Duodenal mucosa (tissue), 2 donors: ENCODE measurements around the gene ARHGAP9.
A peak's percentile ranks its signal among the peaks of the same experiment; 100 is the strongest.
"Not testable (repeated sequence)": the region's sequence is repeated elsewhere in the genome, so short reads cannot be mapped to it uniquely, and the experiment has no call there.

Experiments
- H3K27ac ChIP-seq: one replicate; pipeline ENCODE4 v1.7.0; 2013; ENCODE audit warnings: low read depth, low read length
- H3K27me3 ChIP-seq, 2 donors: one replicate each; pipeline ENCODE4 v1.7.0; 2013; ENCODE audit warnings: low read length in 2 of 2, control low read depth in 1 of 2; ENCODE audit not compliant: insufficient read depth in 2 of 2, control insufficient read depth in 1 of 2
- H3K36me3 ChIP-seq, 2 donors: one replicate each; pipeline ENCODE4 v1.7.0; 2013; ENCODE audit warnings: low read length in 2 of 2, control low read depth in 1 of 2; ENCODE audit not compliant: insufficient read depth in 2 of 2, control insufficient read depth in 1 of 2
- H3K4me1 ChIP-seq, 2 donors: one replicate each; pipeline ENCODE4 v1.7.0; 2013; ENCODE audit warnings: low read length in 2 of 2, control low read depth in 1 of 2; ENCODE audit not compliant: insufficient read depth in 2 of 2, control insufficient read depth in 1 of 2
- H3K4me3 ChIP-seq, 2 donors: one replicate each; pipeline ENCODE4 v1.7.0; 2013; ENCODE audit warnings: low read length in 2 of 2, low read depth in 1 of 2
- H3K9ac ChIP-seq, 2 donors: one replicate each; pipeline ENCODE4 v1.7.0; 2013; ENCODE audit warnings: low read length in 2 of 2, low read depth in 1 of 2
- H3K9me3 ChIP-seq, 2 donors: one replicate each; pipeline ENCODE4 v1.7.0; 2013; ENCODE audit warnings: low read length in 2 of 2, control low read depth in 1 of 2; ENCODE audit not compliant: control insufficient read depth in 1 of 2

Gene ARHGAP9

GRCh38 chr12:57428965-57429364, 50.7 kb downstream of the ARHGAP9 start:
- H3K36me3 ChIP-seq, result no peaks in the 10 kb centered on the region
- no peak overlapping the region for H3K9ac ChIP-seq
- H3K9me3 ChIP-seq, result no peaks in the 10 kb centered on the region
- peaks cover 10 to 14% of the 10 kb centered on the region in 2 donors for H3K4me1 ChIP-seq
- H3K27ac ChIP-seq, result no peak overlapping the region
- H3K27me3 ChIP-seq, result no peaks in the 10 kb centered on the region
- H3K4me3 ChIP-seq, result peak overlapping the region in 1 of 2 donors; percentile 77

GRCh38 chr12:57426948-57427347, 52.7 kb downstream of the ARHGAP9 start:
- not testable (repeated sequence) for H3K27ac ChIP-seq, H3K4me3 ChIP-seq, H3K36me3 ChIP-seq, H3K9ac ChIP-seq, H3K27me3 ChIP-seq, H3K9me3 ChIP-seq
- peaks cover 10 to 14% of the 10 kb centered on the region in 2 donors for H3K4me1 ChIP-seq
